Mesothelial cell of epicardium (in vitro differentiated cells): Measurements from ENCODE around the gene HS6ST2. TPM values are rescaled to one million over a fixed set of nuclear protein-coding genes. Genes with fewer than 3 reads are reported as not detected.

ENCODE experiments used
- DNase-seq, 2 experiments: peaks; one replicate each; pipeline ENCODE4 v3.0.0; 2021; ENCODE audit warnings: low spot score in 2 of 2; ENCODE audit not compliant: unreplicated experiment in 2 of 2
- H3K27ac Mint-ChIP-seq: 2 replicates; pipeline ENCODE4 v1.8.0; 2021; ENCODE audit warnings: mixed read lengths
- H3K27me3 Mint-ChIP-seq: 2 replicates; pipeline ENCODE4 v1.8.0; 2021; ENCODE audit warnings: low read depth, mixed read lengths
- H3K36me3 Mint-ChIP-seq: 2 replicates; pipeline ENCODE4 v1.8.0; 2021; ENCODE audit warnings: mixed read lengths
- H3K4me1 Mint-ChIP-seq: 2 replicates; pipeline ENCODE4 v1.8.0; 2021; ENCODE audit warnings: mixed read lengths
- H3K4me3 Mint-ChIP-seq: 2 replicates; pipeline ENCODE4 v1.8.0; 2021; ENCODE audit warnings: mild to moderate bottlenecking, moderate library complexity, mixed read lengths
- H3K9me3 Mint-ChIP-seq: 2 replicates; pipeline ENCODE4 v1.8.0; 2021; ENCODE audit warnings: mixed read lengths
- CTCF ChIP-seq: fragments of 200-600 bp; sonication (generic); IDR thresholded peaks from one replicate; pipeline ENCODE4 v1.5.0; 2021; ENCODE audit warnings: antibody characterized with exemption; ENCODE audit not compliant: unreplicated experiment
- total RNA-seq: library from RNA; stranded (reverse); gene quantifications from 3 replicates; pipeline ENCODE4 v1.2.1, GENCODE V29; 2021

HS6ST2 gene
- total RNA-seq, 1 donor from 2014 or later: 20.2 TPM

- H3K4me1 Mint-ChIP-seq: peaks cover 21% of the 10 kb centered on the region
- H3K4me3 Mint-ChIP-seq: no peak overlapping the region
- H3K27me3 Mint-ChIP-seq: no peaks in the 10 kb centered on the region
- no peak overlapping the region for H3K27ac Mint-ChIP-seq
- DNase-seq: no peak
- H3K36me3 Mint-ChIP-seq: no peaks in the 10 kb centered on the region
- H3K9me3 Mint-ChIP-seq: no peaks in the 10 kb centered on the region
- TF ChIP-seq CTCF: no peak
These were observed 247.7 kb downstream of the HS6ST2 start for GRCh38 chrX:132710656-132711155.

GRCh38 chrX:132708529-132708928 is 249.9 kb downstream of the HS6ST2 start:
- no peaks in the 10 kb centered on the region for H3K36me3 Mint-ChIP-seq
- no peak overlapping the region for H3K27ac Mint-ChIP-seq
- H3K27me3 Mint-ChIP-seq: no peaks in the 10 kb centered on the region

GRCh38 chrX:132704769-132705168 is 253.7 kb downstream of the HS6ST2 start:
- no peaks in the 10 kb centered on the region for H3K36me3 Mint-ChIP-seq
- peaks cover 8% of the 10 kb centered on the region for H3K27me3 Mint-ChIP-seq
- H3K27ac Mint-ChIP-seq: peak overlapping the region; percentile 73
- no peak for TF ChIP-seq CTCF
- no peak for DNase-seq
- H3K4me3 Mint-ChIP-seq: no peak overlapping the region
- H3K4me1 Mint-ChIP-seq: peaks cover 29% of the 10 kb centered on the region
- H3K9me3 Mint-ChIP-seq: no peaks in the 10 kb centered on the region

More at GRCh38 chrX:132708529-132708928, 249.9 kb downstream of the HS6ST2 start:
- Mint-ChIP-seq H3K4me1 (peaks cover 22% of the 10 kb centered on the region), H3K9me3 (no peaks in the 10 kb centered on the region), H3K4me3 (no peak overlapping the region)
- no peak for DNase-seq
- no peak for TF ChIP-seq CTCF

GRCh38 chrX:132694382-132694781 is 264.0 kb downstream of the HS6ST2 start:
- DNase-seq: no peak
- Mint-ChIP-seq H3K36me3 (peaks cover 2% of the 10 kb centered on the region), H3K27me3 (no peaks in the 10 kb centered on the region), H3K4me3 (no peak overlapping the region), H3K9me3 (peaks cover 2% of the 10 kb centered on the region), H3K4me1 (peaks cover 25% of the 10 kb centered on the region), H3K27ac (no peak overlapping the region)
- no peak for TF ChIP-seq CTCF

- peaks cover 2% of the 10 kb centered on the region for H3K27me3 Mint-ChIP-seq
- peaks cover 2% of the 10 kb centered on the region for H3K36me3 Mint-ChIP-seq
- no peak overlapping the region for H3K4me3 Mint-ChIP-seq
- H3K9me3 Mint-ChIP-seq: peaks cover 2% of the 10 kb centered on the region
- no peak for TF ChIP-seq CTCF
- no peak overlapping the region for H3K27ac Mint-ChIP-seq
- no peak for DNase-seq
- peaks cover 28% of the 10 kb centered on the region for H3K4me1 Mint-ChIP-seq
These were observed 265.9 kb downstream of the HS6ST2 start for GRCh38 chrX:132692526-132692925.

- Mint-ChIP-seq H3K27ac (no peak overlapping the region), H3K4me3 (no peak overlapping the region), H3K9me3 (peaks cover 1% of the 10 kb centered on the region), H3K4me1 (peaks cover 28% of the 10 kb centered on the region), H3K36me3 (peaks cover 1% of the 10 kb centered on the region), H3K27me3 (peaks cover 2% of the 10 kb centered on the region)
- no peak for DNase-seq
- TF ChIP-seq CTCF: no peak
These were observed 266.4 kb downstream of the HS6ST2 start for GRCh38 chrX:132692066-132692465.
